HepG2 (cell line): Measurements from ENCODE around the gene VAMP5. TPM values are rescaled to one million over a fixed set of nuclear protein-coding genes. Genes with fewer than 3 reads are reported as not detected.

Experiments
- ATAC-seq: fragments of 200-7000 bp; cut with Tn5 transposase; 3 replicates; pipeline ENCODE4 v1.9.1; 2020; ENCODE audit warnings: mild to moderate bottlenecking, moderate library complexity
- BruUV-seq: library from RNA; stranded (reverse); fragments of 400-500 nt; replicated peaks from 2 replicates; lab custom pipeline; 2021; lab: Mats Ljungman, UMichigan
- CTCF ChIA-PET: fragments of 300-600 bp; formaldehyde crosslinking; extraction: SDS; loops from one replicate; lab custom pipeline; 2021; ENCODE audit warnings: low total read pairs, inconsistent platforms, low intra/inter-chr PET ratio; lab: Yijun Ruan, JAX
- POLR2A ChIA-PET: fragments of 350-600 bp; sonication (Branson Sonifier 250); formaldehyde crosslinking; loops from one replicate; lab custom pipeline; 2020; ENCODE audit warnings: antibody characterized with exemption, inconsistent platforms; lab: Yijun Ruan, JAX
- DNase-seq: peaks from one replicate; pipeline ENCODE4 v3.0.0-alpha.2; 2015; ENCODE audit warnings: low spot score
- FAIRE-seq: peaks from 3 replicates; lab custom pipeline; 2011; peaks lifted over from hg19 to GRCh38; lab: Jason Lieb, UNC
- H2AFZ ChIP-seq: one replicate; pipeline ENCODE4 v1.6.1; 2011; ENCODE audit warnings: low read length, inconsistent platforms
- H3K27ac ChIP-seq: fragments of 300-600 bp; 3 replicates; pipeline ENCODE4 v1.8.0; 2011; ENCODE audit warnings: mixed run types, mild to moderate bottlenecking, mixed read lengths, low read length, inconsistent platforms; ENCODE audit not compliant: insufficient read depth; ENCODE audit errors: extremely low read length
- H3K27me3 ChIP-seq, 2 experiments: fragments of 200-600 bp in 1 of 2; 2 replicates in 1 of 2; 3 replicates in 1 of 2; pipeline versions ENCODE4 v1.6.0 to v1.8.0; 2011; ENCODE audit warnings: low read length in 2 of 2, mild to moderate bottlenecking in 2 of 2, moderate library complexity in 2 of 2, inconsistent platforms in 1 of 2; ENCODE audit not compliant: insufficient read depth in 2 of 2, control insufficient read depth in 1 of 2
- H3K36me3 ChIP-seq, 2 experiments: fragments of 200-600 bp in 1 of 2; replicated peaks in 1 of 2; 2 replicates in 1 of 2; 3 replicates in 1 of 2; pipeline versions ENCODE4 v1.5.1 to v1.8.0; 2011; ENCODE audit warnings: low read length in 2 of 2, inconsistent platforms in 1 of 2; ENCODE audit not compliant: insufficient read depth in 2 of 2, control insufficient read depth in 1 of 2
- H3K4me1 ChIP-seq: 2 replicates; pipeline ENCODE4 v1.5.1; 2012; ENCODE audit warnings: low read length, inconsistent platforms; ENCODE audit not compliant: insufficient read depth
- H3K4me2 ChIP-seq: 2 replicates; pipeline ENCODE4 v1.6.0; 2011; ENCODE audit warnings: low read depth, low read length, inconsistent platforms
- H3K4me3 ChIP-seq, 3 experiments: fragments of 200-600 bp in 1 of 3; sonication (generic), shearing (Covaris generic) in 1 of 3; replicated peaks in 1 of 3; 2 replicates each; pipeline ENCODE4 v1.5.1; 2011 to 2016; ENCODE audit warnings: low read length in 3 of 3, inconsistent platforms in 2 of 3, low read depth in 2 of 3, mild to moderate bottlenecking in 2 of 3, control low read depth in 1 of 3, mixed read lengths in 1 of 3; ENCODE audit not compliant: insufficient read depth in 1 of 3
- H3K79me2 ChIP-seq: one replicate; pipeline ENCODE4 v1.6.1; 2011; ENCODE audit warnings: low read length, inconsistent platforms; ENCODE audit not compliant: insufficient read depth
- H3K9ac ChIP-seq: 2 replicates; pipeline ENCODE4 v1.6.0; 2011; ENCODE audit warnings: mild to moderate bottlenecking, low read depth, low read length, inconsistent platforms; ENCODE audit not compliant: insufficient read depth
- H3K9me3 ChIP-seq: 2 replicates; pipeline ENCODE4 v1.5.1; 2012; ENCODE audit warnings: mild to moderate bottlenecking, low read length
- H4K20me1 ChIP-seq: 2 replicates; pipeline ENCODE4 v1.6.0; 2011; ENCODE audit warnings: inconsistent platforms, mild to moderate bottlenecking, low read length, moderate library complexity; ENCODE audit not compliant: insufficient read depth
- CEBPG ChIP-seq: IDR thresholded peaks from 2 replicates; pipeline ENCODE4 v1.6.1; 2016
- HHEX ChIP-seq: IDR thresholded peaks from 2 replicates; pipeline ENCODE4 v1.6.1; 2016; ENCODE audit warnings: control low read depth
- RELA ChIP-seq: sonication (generic); formaldehyde crosslinking; IDR thresholded peaks from 2 replicates; pipeline ENCODE4 v1.4.0; 2020; ENCODE audit warnings: missing genetic modification reagents
- ZC3H13 ChIP-seq: sonication (generic); formaldehyde crosslinking; IDR thresholded peaks from 2 replicates; pipeline ENCODE4 v1.8.1; 2023; ENCODE audit warnings: mild to moderate bottlenecking, missing genetic modification reagents, moderate library complexity
- ZNF501 ChIP-seq: sonication (generic); formaldehyde crosslinking; IDR thresholded peaks from 2 replicates; pipeline ENCODE4 v1.5.1; 2020; ENCODE audit warnings: mild to moderate bottlenecking, moderate library complexity, missing genetic modification reagents
- WGBS: methylation state at CpG from one replicate; pipeline ENCODE4 v1.1.6; 2017; ENCODE audit warnings: low lambda C conversion rate; 5-methylcytosine and 5-hydroxymethylcytosine counted together
- in situ Hi-C: cut with HindIII; loops from 2 replicates; pipeline ENCODE4 v1.10.0; 2017; ENCODE audit warnings: low pct_unique_long_range_greater_than_20kb; ENCODE audit not compliant: extremely low pct_ligation_motif_present
- intact Hi-C: fragments of 100-400 bp; cut with micrococcal nuclease; formaldehyde crosslinking; loops from one replicate; pipeline ENCODE4 v1.10.0; 2022; ENCODE audit not compliant: unreplicated experiment
- polyA plus RNA-seq, 8 experiments: library from polyadenylated mRNA; depleted of rRNA in 3 of 8; stranded (reverse) in 7 of 8; unstranded in 1 of 8; fragments of >200 nt; fragmentation: Illumina TruSeq in 4 of 8; extraction: Trizol in 4 of 8; gene quantifications; 2 replicates each; pipeline versions ENCODE4 v1.2.1 to v1.2.3, GENCODE V29; 2011 to 2016; ENCODE audit warnings: low read depth in 4 of 8, missing spikeins in 1 of 8, mixed read lengths in 1 of 8; ENCODE audit not compliant: insufficient read depth in 1 of 8
- total RNA-seq, 5 experiments: library from RNA; depleted of rRNA; stranded (reverse); fragments of >200 nt; fragmentation: Illumina TruSeq; extraction: Trizol; gene quantifications; 2 replicates each; pipeline ENCODE4 v1.2.3, GENCODE V29; 2016; ENCODE audit warnings: low read depth in 1 of 5
- TF ChIP-seq, protein P1 (sequence below): sonication (generic); formaldehyde crosslinking; IDR thresholded peaks from 2 replicates; pipeline ENCODE4 v1.5.1; 2020; ENCODE audit warnings: mild to moderate bottlenecking, missing genetic modification reagents, moderate library complexity

The VAMP5 gene
- total and polyA plus RNA-seq, 2 of the 13 experiments (the other 11 are each of a cell fraction or from before 2014, with no cell fraction given): 7.2 to 56.7 TPM

DNA sequence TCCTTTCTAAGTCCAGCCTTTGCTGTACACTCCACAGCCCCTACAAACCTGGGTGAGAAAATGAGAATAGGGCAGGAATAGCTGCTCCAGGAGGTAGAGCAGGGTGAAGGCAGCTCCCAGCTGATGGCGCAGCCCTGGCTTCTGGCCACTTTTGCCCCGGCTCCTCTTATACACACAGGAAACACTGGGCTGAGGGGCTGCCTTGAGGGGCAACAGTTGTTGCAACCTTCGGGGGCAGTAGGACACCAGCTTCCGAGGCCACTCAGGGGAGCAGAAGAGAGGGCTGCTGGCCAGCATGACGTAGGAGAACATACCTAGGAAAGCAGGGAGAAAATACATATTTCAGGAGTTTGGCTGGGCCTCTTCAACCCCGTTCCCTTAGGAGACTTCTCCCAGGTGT, 31.0 kb upstream of the VAMP5 start:
- ATAC-seq: no peak
- TF ChIP-seq HHEX (CRISPR knock-in tag) (no peak), ZC3H13 (0 out of 2 replicates have a peak, but pooled peaks have one; percentile 14), ZNF501 (CRISPR knock-in tag) (no peak), CEBPG (CRISPR knock-in tag) (no peak), RELA (CRISPR knock-in tag) (no peak)
- TF ChIP-seq, protein P1, sequence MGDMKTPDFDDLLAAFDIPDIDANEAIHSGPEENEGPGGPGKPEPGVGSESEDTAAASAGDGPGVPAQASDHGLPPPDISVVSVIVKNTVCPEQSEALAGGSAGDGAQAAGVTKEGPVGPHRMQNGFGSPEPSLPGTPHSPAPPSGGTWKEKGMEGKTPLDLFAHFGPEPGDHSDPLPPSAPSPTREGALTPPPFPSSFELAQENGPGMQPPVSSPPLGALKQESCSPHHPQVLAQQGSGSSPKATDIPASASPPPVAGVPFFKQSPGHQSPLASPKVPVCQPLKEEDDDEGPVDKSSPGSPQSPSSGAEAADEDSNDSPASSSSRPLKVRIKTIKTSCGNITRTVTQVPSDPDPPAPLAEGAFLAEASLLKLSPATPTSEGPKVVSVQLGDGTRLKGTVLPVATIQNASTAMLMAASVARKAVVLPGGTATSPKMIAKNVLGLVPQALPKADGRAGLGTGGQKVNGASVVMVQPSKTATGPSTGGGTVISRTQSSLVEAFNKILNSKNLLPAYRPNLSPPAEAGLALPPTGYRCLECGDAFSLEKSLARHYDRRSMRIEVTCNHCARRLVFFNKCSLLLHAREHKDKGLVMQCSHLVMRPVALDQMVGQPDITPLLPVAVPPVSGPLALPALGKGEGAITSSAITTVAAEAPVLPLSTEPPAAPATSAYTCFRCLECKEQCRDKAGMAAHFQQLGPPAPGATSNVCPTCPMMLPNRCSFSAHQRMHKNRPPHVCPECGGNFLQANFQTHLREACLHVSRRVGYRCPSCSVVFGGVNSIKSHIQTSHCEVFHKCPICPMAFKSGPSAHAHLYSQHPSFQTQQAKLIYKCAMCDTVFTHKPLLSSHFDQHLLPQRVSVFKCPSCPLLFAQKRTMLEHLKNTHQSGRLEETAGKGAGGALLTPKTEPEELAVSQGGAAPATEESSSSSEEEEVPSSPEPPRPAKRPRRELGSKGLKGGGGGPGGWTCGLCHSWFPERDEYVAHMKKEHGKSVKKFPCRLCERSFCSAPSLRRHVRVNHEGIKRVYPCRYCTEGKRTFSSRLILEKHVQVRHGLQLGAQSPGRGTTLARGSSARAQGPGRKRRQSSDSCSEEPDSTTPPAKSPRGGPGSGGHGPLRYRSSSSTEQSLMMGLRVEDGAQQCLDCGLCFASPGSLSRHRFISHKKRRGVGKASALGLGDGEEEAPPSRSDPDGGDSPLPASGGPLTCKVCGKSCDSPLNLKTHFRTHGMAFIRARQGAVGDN (CRISPR knock-in tag): 0 out of 2 replicates have a peak, but pooled peaks have one; percentile 13
- CTCF ChIA-PET: interaction anchor here (3.9 to 4.8 kb wide), 2 partner anchors 132 to 162 kb away, joined by 41 to 45 read pairs; no protein-coding TSS in a partner anchor
- H3K4me2 ChIP-seq: no peak overlapping the region
- peaks cover 14% of the 10 kb centered on the region for H3K79me2 ChIP-seq
- H3K36me3 ChIP-seq: peaks cover 49 to 86% of the 10 kb centered on the region in 2 experiments
- H3K27me3 ChIP-seq: no peaks in the 10 kb centered on the region
- no peak overlapping the region for H3K4me3 ChIP-seq
- FAIRE-seq: no peak
- no peak for DNase-seq
- no peak overlapping the region for H2AFZ ChIP-seq
- WGBS: 87% methylated on average over 6 of the region's 6 CpGs
- peaks cover 14% of the 10 kb centered on the region for H3K4me1 ChIP-seq
- no TSS peak for BruUV-seq
- in situ Hi-C loops (loop anchor here (5.0 kb wide), 2 partner anchors 131 to 161 kb away; no protein-coding TSS in a partner anchor), intact Hi-C loops (loop anchor here (5.0 kb wide), 1 partner anchor 226 kb away; the partner anchor contains the start of gene TGOLN2)
- no peaks in the 10 kb centered on the region for H3K9me3 ChIP-seq
- H3K9ac ChIP-seq: no peak overlapping the region
- POLR2A ChIA-PET: interaction anchor here (0.8 to 20.8 kb wide), 6 partner anchors 12 to 199 kb away, joined by 3 to 645 read pairs (median 112); partner anchors contain the start of genes C2orf68, MAT2A, RETSAT and RNF181
- no peak overlapping the region for H3K27ac ChIP-seq
- peaks cover 9% of the 10 kb centered on the region; the same call in 1 of the 2 replicates for H4K20me1 ChIP-seq
